ENCODE results near the gene KCNIP4. TPM values are rescaled to one million over a fixed set of nuclear protein-coding genes. Genes with fewer than 3 reads are reported as not detected.

The KCNIP4 gene
- total and polyA plus RNA-seq, 2 donors (not counting 3 experiments of a cell fraction or from before 2014, with no cell fraction given), result not detected

GRCh38 chr4:20857081-20857480 lies 1091.5 kb downstream of the KCNIP4 start:
- no peak for FAIRE-seq
- no peak for DNase-seq (ENCODE audit: low read depth, low spot score)
- Histone ChIP-seq H3K4me3 (replicated peaks in 1 of 3; ENCODE audit: insufficient read depth in 1 of 3, low read depth in 1 of 3, low read length in 3 of 3) (no peak overlapping the region), H3K36me3 (ENCODE audit: control insufficient read depth in 2 of 2, extremely low read depth in 1 of 2, insufficient read depth in 2 of 2, low read length in 2 of 2) (no peaks in the 10 kb centered on the region), H3K4me1 (ENCODE audit: control insufficient read depth, extremely low read depth, insufficient read depth, low read length) (peaks cover 7% of the 10 kb centered on the region), H3K79me2 (ENCODE audit: control insufficient read depth, insufficient read depth, low read length) (no peaks in the 10 kb centered on the region), H4K20me1 (replicated peaks; ENCODE audit: control insufficient read depth, extremely low read depth, insufficient read depth, low read length) (no peaks in the 10 kb centered on the region), H3K4me2 (ENCODE audit: insufficient read depth, low read length) (no peak overlapping the region), H3K9me3 (replicated peaks; ENCODE audit: control insufficient read depth, insufficient read depth, low read length) (no peaks in the 10 kb centered on the region), H3K27ac (ENCODE audit: insufficient read depth, low read depth, low read length) (no peak overlapping the region), H2AFZ (ENCODE audit: low read depth, low read length) (no peak overlapping the region), H3K9me1 (replicated peaks; ENCODE audit: control insufficient read depth, extremely low read depth, insufficient read depth, low read length) (no peaks in the 10 kb centered on the region), H3K27me3 (ENCODE audit: control insufficient read depth in 2 of 2, insufficient read depth in 2 of 2, low read length in 2 of 2) (no peaks in the 10 kb centered on the region), H3K9ac (replicated peaks; ENCODE audit: extremely low read depth, insufficient read depth, low read length) (no peak overlapping the region)
- no TSS peak for BruUV-seq (replicated peaks)
- TF ChIP-seq FOS (IDR thresholded peaks at IDR 0.05; ENCODE audit: borderline replicate concordance, insufficient read depth, low read length) (no peak), MYC (IDR thresholded peaks at IDR 0.05; ENCODE audit: low read depth, low read length) (no peak), POLR2A (IDR thresholded peaks at IDR 0.05; ENCODE audit: low read depth, low read length) (no peak)
- TF ChIP-seq, protein P1, sequence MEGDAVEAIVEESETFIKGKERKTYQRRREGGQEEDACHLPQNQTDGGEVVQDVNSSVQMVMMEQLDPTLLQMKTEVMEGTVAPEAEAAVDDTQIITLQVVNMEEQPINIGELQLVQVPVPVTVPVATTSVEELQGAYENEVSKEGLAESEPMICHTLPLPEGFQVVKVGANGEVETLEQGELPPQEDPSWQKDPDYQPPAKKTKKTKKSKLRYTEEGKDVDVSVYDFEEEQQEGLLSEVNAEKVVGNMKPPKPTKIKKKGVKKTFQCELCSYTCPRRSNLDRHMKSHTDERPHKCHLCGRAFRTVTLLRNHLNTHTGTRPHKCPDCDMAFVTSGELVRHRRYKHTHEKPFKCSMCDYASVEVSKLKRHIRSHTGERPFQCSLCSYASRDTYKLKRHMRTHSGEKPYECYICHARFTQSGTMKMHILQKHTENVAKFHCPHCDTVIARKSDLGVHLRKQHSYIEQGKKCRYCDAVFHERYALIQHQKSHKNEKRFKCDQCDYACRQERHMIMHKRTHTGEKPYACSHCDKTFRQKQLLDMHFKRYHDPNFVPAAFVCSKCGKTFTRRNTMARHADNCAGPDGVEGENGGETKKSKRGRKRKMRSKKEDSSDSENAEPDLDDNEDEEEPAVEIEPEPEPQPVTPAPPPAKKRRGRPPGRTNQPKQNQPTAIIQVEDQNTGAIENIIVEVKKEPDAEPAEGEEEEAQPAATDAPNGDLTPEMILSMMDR (IDR thresholded peaks at IDR 0.05; ENCODE audit: extremely low read depth in 1 of 2, insufficient read depth in 1 of 2, low read depth in 1 of 2, low read length in 2 of 2), result no peak
- TF ChIP-seq, protein P2, sequence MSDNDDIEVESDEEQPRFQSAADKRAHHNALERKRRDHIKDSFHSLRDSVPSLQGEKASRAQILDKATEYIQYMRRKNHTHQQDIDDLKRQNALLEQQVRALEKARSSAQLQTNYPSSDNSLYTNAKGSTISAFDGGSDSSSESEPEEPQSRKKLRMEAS (IDR thresholded peaks at IDR 0.05; ENCODE audit: insufficient read depth, insufficient read length), result no peak
- POLR2A ChIA-PET, result no interaction called here
- intact Hi-C loops (cut with micrococcal nuclease) (no loop called here), dilution Hi-C loops (cut with MboI; ENCODE audit: extremely low pct_ligation_motif_present, low sequenced_read_pairs) (no loop called here)
- CTCF ChIA-PET, result no interaction called here

- Histone ChIP-seq H3K27me3 (ENCODE audit: control insufficient read depth in 2 of 2, insufficient read depth in 2 of 2, low read length in 2 of 2) (no peaks in the 10 kb centered on the region), H3K4me3 (replicated peaks in 1 of 3; ENCODE audit: insufficient read depth in 1 of 3, low read depth in 1 of 3, low read length in 3 of 3) (no peak overlapping the region), H3K4me2 (ENCODE audit: insufficient read depth, low read length) (no peak overlapping the region), H3K79me2 (ENCODE audit: control insufficient read depth, insufficient read depth, low read length) (no peaks in the 10 kb centered on the region), H3K36me3 (ENCODE audit: control insufficient read depth in 2 of 2, extremely low read depth in 1 of 2, insufficient read depth in 2 of 2, low read length in 2 of 2) (no peaks in the 10 kb centered on the region), H3K9me3 (replicated peaks; ENCODE audit: control insufficient read depth, insufficient read depth, low read length) (no peaks in the 10 kb centered on the region), H4K20me1 (replicated peaks; ENCODE audit: control insufficient read depth, extremely low read depth, insufficient read depth, low read length) (no peaks in the 10 kb centered on the region), H3K9ac (replicated peaks; ENCODE audit: extremely low read depth, insufficient read depth, low read length) (no peak overlapping the region), H3K4me1 (ENCODE audit: control insufficient read depth, extremely low read depth, insufficient read depth, low read length) (no peaks in the 10 kb centered on the region), H3K9me1 (replicated peaks; ENCODE audit: control insufficient read depth, extremely low read depth, insufficient read depth, low read length) (no peaks in the 10 kb centered on the region), H2AFZ (ENCODE audit: low read depth, low read length) (no peak overlapping the region), H3K27ac (ENCODE audit: insufficient read depth, low read depth, low read length) (no peak overlapping the region)
- DNase-seq (ENCODE audit: low read depth, low spot score) (no peak), FAIRE-seq (no peak)
- BruUV-seq (replicated peaks), result no TSS peak
- ChIA-PET CTCF (interaction anchor here (1.3 kb wide), 2 partner anchors 12 to 54 kb away, joined by 4 read pairs; no protein-coding TSS in a partner anchor), POLR2A (no interaction called here)
- no peak for TF ChIP-seq EZH2 (IDR thresholded peaks at IDR 0.05; ENCODE audit: borderline replicate concordance, low read depth, low read length, severe bottlenecking)
- TF ChIP-seq POLR2AphosphoS5 (IDR thresholded peaks at IDR 0.05; ENCODE audit: insufficient read depth, low read depth, low read length), result no peak
- TF ChIP-seq GATA2 (IDR thresholded peaks at IDR 0.05; ENCODE audit: insufficient read depth, insufficient read length, low read depth, low read length), result no peak
- TF ChIP-seq MYC (IDR thresholded peaks at IDR 0.05; ENCODE audit: low read depth, low read length), result no peak
- no peak for TF ChIP-seq JUN (IDR thresholded peaks at IDR 0.05; ENCODE audit: borderline replicate concordance, insufficient read depth, insufficient read length, low read depth)
- TF ChIP-seq, protein P2 (IDR thresholded peaks at IDR 0.05; ENCODE audit: insufficient read depth, insufficient read length), result no peak
- TF ChIP-seq POLR2A (IDR thresholded peaks at IDR 0.05; ENCODE audit: low read depth, low read length), result no peak
- TF ChIP-seq, protein P1 (IDR thresholded peaks at IDR 0.05; ENCODE audit: extremely low read depth in 1 of 2, insufficient read depth in 1 of 2, low read depth in 1 of 2, low read length in 2 of 2), result no peak
- TF ChIP-seq FOS (IDR thresholded peaks at IDR 0.05; ENCODE audit: borderline replicate concordance, insufficient read depth, low read length), result no peak
- intact Hi-C loops (cut with micrococcal nuclease) (no loop called here), dilution Hi-C loops (cut with MboI; ENCODE audit: extremely low pct_ligation_motif_present, low sequenced_read_pairs) (no loop called here)
Measured at GRCh38 chr4:20847124-20847747, 1101.3 kb downstream of the KCNIP4 start.

All from endothelial cell of umbilical vein (primary cell).